Upper lobe of left lung (tissue), 4 donors: ENCODE measurements around the gene RBM41.

ENCODE experiments used
- POLR2A ChIP-seq, 4 donors: fragments of 450-650 bp; IDR thresholded peaks; one replicate each; pipeline ENCODE4 v1.5.1; 2016 to 2017; ENCODE audit warnings: antibody characterized with exemption in 4 of 4, mild to moderate bottlenecking in 2 of 4
- TF ChIP-seq, protein P1 (sequence below), 6 experiments: fragments of 450-650 bp in 4 of 6; fragments of 200-600 bp in 2 of 6; sonication (generic) in 2 of 6; IDR thresholded peaks; one replicate each; pipeline ENCODE4 v1.5.1; 2016 to 2019; ENCODE audit warnings: antibody characterized with exemption in 6 of 6

DNA sequence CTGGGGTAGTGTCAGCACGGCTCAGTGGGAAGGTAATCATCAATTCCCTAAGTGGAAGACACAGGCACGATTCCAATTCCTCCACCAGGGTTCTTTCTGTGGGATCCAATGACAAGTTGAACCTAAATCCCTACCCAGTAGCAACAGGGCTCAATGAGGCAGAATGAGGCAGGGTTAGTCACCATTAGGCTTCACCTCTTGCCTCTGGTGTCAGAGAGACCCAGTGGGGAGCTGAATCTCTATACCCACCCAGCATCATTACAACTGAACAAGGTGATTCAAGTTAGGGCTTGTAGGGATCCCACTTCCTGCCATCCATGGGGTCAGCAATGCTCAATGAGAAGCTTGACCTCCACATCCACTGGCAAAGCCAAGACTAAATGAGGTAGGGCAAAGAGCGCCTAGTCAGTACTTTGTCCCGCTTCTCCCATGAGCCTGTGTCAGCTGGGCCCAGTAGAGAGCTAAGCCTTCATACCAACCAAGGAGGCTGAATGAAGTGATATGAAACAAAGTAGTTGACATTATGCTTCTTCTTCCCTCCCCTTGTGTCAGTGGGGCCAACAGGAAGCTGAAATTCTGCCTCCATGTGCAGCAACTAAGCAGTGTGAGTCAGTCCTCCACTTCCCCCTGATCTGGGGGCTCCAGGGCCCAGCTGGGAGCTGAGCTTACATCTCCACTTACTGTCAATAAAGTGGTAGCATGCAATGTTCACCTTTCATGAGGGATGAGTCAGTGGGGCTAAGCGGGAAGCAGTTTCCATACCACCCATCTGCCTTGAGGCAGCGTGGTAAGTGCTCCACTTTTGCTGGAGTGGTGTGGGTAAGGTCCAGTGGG, 36.4 kb upstream of the RBM41 start:
- TF ChIP-seq, protein P1, sequence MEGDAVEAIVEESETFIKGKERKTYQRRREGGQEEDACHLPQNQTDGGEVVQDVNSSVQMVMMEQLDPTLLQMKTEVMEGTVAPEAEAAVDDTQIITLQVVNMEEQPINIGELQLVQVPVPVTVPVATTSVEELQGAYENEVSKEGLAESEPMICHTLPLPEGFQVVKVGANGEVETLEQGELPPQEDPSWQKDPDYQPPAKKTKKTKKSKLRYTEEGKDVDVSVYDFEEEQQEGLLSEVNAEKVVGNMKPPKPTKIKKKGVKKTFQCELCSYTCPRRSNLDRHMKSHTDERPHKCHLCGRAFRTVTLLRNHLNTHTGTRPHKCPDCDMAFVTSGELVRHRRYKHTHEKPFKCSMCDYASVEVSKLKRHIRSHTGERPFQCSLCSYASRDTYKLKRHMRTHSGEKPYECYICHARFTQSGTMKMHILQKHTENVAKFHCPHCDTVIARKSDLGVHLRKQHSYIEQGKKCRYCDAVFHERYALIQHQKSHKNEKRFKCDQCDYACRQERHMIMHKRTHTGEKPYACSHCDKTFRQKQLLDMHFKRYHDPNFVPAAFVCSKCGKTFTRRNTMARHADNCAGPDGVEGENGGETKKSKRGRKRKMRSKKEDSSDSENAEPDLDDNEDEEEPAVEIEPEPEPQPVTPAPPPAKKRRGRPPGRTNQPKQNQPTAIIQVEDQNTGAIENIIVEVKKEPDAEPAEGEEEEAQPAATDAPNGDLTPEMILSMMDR (IDR thresholded peaks at IDR 0.05), result no peak
- TF ChIP-seq POLR2A (IDR thresholded peaks at IDR 0.05), result no peak
